GM12878 (cell line): ENCODE data around the gene PCBD1.

Experiments used
- NFIC ChIP-seq: IDR thresholded peaks from 2 replicates; pipeline ENCODE4 v1.6.1; 2012; ENCODE audit warnings: low read depth, mild to moderate bottlenecking, inconsistent platforms, low read length, moderate library complexity
- POLR2A ChIP-seq: IDR thresholded peaks from 2 replicates; pipeline ENCODE4 v1.6.1; 2011; ENCODE audit warnings: low read depth, mild to moderate bottlenecking, low read length
- SREBF2 ChIP-seq: IDR thresholded peaks from 2 replicates; pipeline ENCODE4 v1.6.1; 2012; ENCODE audit warnings: mild to moderate bottlenecking, low read length
- TF ChIP-seq, protein P1 (sequence below), 3 experiments: IDR thresholded peaks in 2 of 3; conservative IDR thresholded peaks in 1 of 3; 2 replicates each; pipeline ENCODE4 v1.5.1; 2011; ENCODE audit warnings: low read depth in 3 of 3, low read length in 3 of 3, mild to moderate bottlenecking in 3 of 3, control low read depth in 2 of 3, moderate library complexity in 2 of 3, inconsistent platforms in 1 of 3, mixed read lengths in 1 of 3; ENCODE audit not compliant: control insufficient read depth in 2 of 3, insufficient read depth in 1 of 3; ENCODE audit errors: extremely low read depth in 1 of 3

DNA sequence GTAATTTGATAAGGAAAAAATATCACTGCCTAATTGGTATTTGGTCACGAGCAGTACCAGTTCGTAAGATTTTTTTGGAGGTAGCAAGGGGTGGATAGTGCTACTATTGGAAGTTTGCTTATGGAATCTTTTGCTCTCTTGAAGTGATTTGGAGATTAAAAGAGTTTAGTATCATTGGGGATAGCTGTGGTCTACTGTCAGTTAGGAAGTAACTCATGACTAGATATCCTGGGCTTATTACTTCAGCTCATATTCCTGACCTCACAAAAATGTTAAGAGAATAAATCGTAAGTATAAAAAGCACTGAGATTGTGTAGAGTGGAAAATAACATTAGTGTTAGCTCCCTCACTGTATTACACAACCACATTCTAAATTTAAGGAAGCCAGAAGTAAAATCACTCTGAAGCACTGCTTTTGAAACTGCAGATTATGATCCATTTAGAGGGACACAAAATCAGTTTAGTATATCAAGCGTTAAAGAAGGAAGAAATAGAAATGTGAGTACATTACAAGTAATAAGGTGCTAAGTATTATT is 50.0 kb downstream of the PCBD1 start:
- TF ChIP-seq, protein P1, sequence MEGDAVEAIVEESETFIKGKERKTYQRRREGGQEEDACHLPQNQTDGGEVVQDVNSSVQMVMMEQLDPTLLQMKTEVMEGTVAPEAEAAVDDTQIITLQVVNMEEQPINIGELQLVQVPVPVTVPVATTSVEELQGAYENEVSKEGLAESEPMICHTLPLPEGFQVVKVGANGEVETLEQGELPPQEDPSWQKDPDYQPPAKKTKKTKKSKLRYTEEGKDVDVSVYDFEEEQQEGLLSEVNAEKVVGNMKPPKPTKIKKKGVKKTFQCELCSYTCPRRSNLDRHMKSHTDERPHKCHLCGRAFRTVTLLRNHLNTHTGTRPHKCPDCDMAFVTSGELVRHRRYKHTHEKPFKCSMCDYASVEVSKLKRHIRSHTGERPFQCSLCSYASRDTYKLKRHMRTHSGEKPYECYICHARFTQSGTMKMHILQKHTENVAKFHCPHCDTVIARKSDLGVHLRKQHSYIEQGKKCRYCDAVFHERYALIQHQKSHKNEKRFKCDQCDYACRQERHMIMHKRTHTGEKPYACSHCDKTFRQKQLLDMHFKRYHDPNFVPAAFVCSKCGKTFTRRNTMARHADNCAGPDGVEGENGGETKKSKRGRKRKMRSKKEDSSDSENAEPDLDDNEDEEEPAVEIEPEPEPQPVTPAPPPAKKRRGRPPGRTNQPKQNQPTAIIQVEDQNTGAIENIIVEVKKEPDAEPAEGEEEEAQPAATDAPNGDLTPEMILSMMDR (IDR thresholded peaks at IDR 0.05 in 2 of 3, conservative IDR thresholded peaks at IDR 0.05 in 1 of 3; ENCODE audit: control insufficient read depth in 2 of 3, extremely low read depth in 1 of 3, insufficient read depth in 1 of 3, low read depth in 3 of 3, low read length in 3 of 3): no peak
- TF ChIP-seq SREBF2 (no peak), NFIC (no peak), POLR2A (no peak)
